HUDEP-2 (cell line): ENCODE data around the gene FANCC.

Experiments used
- DNase-seq, 76 experiments: peaks; one replicate each; lab custom pipeline; 2025; ENCODE audit not compliant: unreplicated experiment in 76 of 76; lab: John Stamatoyannopoulos, UW

FANCC gene

GRCh38 chr9:95129476-95130291, 187.8 kb downstream of the FANCC start:
- DNase-seq, result no peak

- DNase-seq, result no peak
Measured at GRCh38 chr9:95128177-95128524, 189.4 kb downstream of the FANCC start.

GRCh38 chr9:95127249-95128176, 190.0 kb downstream of the FANCC start:
- DNase-seq, result peak in 59 of 76 experiments; percentile 2 to 74 (median 43)

GRCh38 chr9:95126739-95127138, 190.8 kb downstream of the FANCC start:
- DNase-seq, result no peak

DNA sequence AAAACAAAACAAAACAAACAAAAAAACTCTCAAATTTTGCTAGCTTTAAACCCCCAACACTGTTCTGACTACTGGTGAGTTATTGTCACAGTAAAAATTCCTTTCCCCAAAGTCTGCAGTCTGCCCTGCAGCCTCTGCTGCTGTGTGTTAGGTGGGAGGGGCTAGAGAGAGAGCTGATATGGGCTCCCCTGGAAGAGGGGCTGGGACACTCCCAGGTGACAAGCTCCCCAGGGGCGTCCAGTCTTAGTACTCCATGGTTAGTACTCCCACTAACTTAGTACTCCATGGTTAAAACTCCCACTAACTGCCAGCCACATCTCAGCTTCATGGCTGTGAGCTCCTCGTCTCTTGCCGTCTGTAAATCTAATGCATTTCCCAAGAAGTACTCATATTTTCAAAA, 191.9 kb downstream of the FANCC start:
- DNase-seq, result no peak

DNA sequence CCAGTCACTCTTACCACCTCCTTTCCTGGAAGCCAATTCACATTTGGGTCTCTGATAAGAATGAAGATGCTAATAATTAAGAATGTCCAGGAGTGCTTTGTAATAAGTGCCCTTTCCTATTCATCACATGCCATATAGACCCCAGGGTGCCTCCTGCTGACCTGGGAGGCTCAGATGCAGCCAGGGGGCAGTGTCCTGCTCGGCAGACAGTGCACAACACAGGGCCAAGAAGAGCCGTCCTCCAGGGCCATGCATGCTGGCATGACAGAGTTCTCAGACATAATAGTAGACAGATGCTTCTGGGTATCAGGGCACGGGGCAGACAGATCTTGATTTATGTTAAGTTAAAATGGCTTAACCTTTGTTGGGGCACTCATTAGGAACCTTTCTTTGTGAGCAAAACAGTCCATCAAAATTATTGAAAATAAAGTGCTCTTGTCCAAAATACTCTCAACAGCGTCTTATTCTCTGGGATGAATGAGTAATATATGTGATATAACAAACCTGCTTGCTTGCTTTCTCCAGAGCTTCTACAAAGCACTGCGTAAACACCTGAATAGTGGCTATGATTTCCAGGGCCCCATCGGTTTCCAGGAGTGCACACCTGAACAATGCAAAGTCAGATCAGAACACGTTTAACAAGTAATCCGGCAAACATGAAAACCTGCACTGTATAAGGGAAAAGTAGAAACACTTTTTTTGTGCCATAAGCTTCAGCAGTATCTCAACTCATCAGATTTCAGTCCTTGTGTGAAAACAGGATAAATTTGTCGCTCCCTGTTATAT, 192.7 kb downstream of the FANCC start:
- no peak for DNase-seq

DNA sequence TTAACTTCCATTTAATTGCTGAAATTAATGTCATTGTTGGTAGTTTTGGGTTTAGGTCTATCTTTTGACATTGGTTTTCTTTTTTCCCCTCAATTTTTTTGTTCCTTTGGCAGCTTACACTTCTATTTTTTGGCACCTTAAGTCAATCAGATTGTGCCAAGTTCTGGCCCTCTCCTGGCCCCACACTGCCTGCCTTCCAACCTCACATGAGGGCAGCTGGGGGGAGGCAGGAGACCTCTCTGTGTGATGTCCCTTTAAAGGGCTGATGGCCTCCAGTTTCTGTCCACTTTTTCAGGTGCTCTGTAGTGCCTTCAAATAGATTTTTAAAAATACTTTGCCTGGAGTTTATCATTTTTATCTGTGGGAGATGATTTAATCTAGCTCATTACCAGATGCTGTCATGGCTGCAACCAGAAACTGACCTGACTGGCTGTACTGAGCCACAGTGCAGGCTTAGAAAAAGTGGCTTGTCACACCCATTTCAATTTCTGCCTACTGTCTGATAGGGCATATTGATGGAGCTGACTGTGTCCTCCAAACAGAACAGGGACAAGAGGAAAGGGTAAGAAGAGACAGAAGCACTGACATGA, 196.6 kb downstream of the FANCC start:
- DNase-seq, result no peak

- DNase-seq, result no peak
Measured at GRCh38 chr9:95118596-95118995, 198.9 kb downstream of the FANCC start.

DNA sequence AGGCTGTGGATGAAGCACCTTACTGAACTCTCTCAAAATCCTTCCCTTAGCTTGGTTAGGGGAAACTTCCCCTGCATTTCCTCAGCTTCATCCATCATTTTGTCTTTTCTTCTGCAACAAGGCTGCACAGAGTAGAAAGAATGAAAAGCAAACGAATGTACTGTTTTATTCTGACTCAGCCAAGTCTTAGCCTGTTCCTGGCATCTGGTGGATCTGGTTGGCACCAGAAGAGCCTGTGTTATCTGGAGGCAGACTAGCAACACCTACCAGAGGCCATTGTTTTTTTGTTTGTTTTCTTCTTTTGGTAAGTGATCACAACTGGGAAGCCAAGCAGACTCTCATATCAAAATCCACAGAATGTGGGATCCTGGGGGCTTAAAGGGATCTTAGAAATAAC, 200.7 kb downstream of the FANCC start:
- no peak for DNase-seq

DNA sequence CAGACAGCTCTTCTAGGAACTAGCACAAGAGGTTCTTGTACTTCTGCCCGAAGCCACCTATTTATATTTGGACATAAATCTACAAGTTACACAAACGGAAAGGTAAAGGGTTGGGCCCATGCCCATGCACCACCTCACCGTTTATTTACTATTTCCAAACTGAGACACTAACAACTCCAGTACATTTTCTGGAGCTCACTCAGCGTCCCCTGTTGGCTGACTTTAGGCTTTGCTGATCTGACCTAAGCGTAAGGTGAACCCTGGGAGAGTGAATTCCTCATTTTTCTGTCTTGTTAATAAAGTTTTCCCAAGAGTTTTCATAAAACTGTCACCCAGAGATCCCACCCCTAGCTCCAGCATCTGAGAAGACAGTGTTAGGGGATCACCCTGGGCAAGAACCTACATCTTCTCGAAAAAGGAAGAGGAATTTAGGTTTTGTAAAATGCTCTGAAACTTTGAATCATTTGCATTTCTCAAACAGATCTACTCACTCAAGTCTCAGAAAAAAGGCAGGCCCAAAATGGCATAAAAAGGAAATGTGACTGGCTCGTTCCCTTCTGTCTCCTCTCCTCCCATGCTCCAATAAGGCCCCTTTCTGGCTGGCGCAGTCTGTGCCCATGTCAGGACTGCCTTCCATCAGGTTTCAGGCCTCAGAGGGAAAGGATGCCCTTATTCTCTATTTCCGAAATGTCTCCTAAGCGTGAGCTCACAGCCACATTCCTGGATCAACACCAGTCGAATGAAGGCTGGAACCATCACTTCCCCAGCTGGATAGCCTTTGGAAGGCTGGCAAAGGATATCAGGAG, 201.3 kb downstream of the FANCC start:
- no peak for DNase-seq

DNA sequence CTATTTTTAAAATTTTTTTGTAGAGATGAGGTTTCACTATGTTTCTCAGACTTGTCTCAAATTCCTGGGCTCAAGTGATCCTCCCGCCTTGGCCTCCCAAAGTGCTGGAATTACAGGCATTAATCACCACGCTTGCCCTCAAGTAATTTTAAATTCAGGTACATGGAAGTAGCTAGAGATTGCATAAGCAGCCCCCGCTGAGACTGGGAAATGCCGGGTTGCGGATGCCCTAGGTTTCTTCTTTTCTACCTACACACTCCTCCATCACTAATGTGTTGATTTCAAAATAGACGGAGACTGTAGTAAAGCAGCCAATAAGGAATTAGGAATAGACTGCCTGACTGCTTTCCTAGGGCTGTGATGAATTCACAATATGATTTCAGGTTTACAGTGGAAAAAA, 202.4 kb downstream of the FANCC start:
- DNase-seq, result no peak

DNA sequence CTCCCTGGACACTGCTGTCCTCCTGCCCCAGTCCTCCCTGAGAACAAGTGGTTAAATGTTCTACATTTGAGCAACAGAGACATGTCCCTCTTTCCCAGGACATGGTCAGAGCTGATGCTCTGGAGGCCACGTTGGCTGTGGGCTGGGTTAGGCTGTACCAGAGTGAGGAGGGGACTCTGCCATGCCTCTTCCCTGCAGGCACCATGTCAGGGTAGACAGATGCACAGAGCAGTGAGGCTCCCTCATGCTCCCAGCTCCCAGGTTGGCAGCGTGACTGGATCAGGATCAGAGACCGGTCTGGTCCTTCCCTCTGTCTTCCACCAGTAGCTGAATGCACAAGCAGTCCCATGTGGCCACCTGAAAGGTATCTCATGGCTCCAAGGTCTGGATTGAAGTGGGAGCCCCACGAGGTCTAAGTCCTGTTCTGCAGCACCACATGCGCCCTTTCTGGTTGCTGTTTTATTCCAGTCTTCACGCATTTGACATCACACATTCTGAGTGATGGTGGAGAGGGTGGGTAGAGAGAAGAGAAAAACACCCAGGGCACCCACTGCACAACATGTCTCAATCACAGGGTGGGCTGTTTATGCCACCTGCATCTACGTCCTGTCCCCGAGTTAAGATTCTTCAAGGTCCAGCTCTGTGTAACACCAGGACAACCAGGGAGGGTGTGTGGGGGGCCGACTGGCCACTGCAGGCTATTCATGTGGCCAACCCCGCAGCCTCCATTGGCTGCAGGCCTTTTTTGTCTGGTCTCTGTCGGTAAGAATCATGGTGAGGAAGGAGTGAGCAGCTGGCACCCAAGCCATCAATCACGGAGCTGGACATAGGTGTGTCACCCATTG, 204.9 kb downstream of the FANCC start:
- no peak for DNase-seq

DNA sequence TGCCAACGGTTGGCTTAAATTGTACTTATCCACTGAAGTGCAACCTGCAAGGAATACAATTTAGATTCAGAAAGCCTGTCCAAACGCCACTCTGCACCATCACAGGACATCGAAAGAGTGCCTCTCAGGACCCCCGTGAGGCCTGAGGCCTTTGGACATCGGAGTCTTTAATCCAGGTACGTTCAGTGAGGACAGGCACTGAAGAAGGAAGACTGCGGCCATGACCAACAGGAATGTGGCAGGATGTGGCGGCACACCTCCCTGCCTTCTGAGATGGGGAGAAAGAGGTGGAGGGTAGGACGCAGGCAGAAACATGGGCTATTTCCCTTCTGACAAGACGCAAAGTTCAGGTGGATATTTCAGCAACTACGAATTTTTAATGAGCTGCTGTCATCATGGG, 205.8 kb downstream of the FANCC start:
- DNase-seq, result no peak

DNA sequence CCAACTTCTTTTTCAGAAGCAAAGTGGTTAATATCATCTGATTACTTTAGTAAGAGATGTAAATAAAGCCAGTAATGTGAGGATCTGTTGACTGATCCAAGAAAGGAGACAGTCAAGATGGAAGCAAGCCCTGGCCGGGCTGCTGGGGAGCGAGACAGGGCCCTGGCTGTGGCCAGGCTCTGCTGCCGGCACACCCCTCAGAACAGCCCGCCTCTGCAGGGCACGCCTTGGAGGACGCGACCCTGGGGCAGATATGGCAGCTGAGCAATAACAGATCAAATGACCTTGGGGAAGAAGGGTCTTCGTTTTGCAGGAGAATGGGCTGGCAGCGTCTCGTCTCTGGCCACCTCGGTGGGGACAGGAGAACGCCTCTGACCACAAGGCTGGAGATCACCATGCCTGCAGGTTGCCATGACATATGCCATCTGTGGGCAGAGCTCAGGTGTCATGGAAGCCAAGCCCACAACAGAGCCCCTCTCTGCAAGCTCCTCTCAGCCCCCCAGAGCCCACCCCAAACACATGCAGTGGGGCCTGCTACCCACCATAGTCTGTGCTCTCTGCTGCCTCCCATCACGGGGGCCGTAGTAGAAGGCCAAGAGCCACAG, 206.5 kb downstream of the FANCC start:
- no peak for DNase-seq

DNA sequence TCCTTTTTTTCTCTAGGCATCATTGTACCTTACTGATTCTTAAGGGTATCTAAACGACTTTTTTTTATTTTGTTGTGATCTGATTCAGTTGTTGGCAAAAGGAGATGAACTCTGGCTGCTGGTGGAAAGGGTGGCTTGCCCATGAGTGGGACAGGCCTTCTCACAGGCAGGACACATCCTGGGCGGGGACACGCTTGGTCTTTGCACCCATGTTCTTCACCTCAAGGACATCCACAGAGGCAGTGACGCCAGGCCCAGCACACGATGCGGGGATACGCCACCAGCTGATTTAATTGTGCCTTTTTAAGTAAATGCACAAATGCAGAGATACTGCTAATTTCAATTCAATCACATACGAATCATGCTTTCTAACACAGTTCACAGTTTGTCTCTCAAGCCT, 208.1 kb downstream of the FANCC start:
- no peak for DNase-seq

DNA sequence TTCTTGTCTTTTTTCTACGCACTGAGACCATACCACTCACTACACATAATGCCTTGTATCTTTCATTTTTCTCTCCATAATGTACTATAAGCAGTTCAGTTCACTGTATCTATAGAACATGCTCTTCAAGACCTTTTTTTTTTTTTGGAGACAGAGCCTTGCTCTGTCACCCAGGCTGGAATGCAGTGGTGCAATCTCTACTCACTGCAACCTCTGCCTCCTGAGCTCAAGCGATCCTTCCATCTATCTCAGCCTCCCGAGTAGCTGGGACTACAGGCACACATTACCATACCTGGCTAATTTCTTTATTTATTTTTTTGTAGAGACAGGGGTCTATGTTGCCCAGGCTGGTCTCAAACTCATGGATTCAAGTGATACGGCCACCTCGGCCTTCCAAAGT, 208.7 kb downstream of the FANCC start:
- DNase-seq, result no peak

- no peak for DNase-seq
Measured at GRCh38 chr9:95107976-95108375, 209.5 kb downstream of the FANCC start.

GRCh38 chr9:95107001-95107749, 210.3 kb downstream of the FANCC start:
- DNase-seq, result no peak
